Activated CD8-positive, alpha-beta memory T cell treated with anti-CD3 and anti-CD28 coated beads, Interleukin-2, amount 50 U/mL, for 1 hour (primary cell): ENCODE results near the gene GAGE10.
"Not testable (repeated sequence)": the region's sequence is repeated elsewhere in the genome, so short reads cannot be mapped to it uniquely, and the experiment has no call there.

ENCODE experiments used
- DNase-seq: peaks from one replicate; pipeline ENCODE4 v3.0.0-alpha.2; 2020; ENCODE audit errors: extremely low read depth

GAGE10 gene

DNA sequence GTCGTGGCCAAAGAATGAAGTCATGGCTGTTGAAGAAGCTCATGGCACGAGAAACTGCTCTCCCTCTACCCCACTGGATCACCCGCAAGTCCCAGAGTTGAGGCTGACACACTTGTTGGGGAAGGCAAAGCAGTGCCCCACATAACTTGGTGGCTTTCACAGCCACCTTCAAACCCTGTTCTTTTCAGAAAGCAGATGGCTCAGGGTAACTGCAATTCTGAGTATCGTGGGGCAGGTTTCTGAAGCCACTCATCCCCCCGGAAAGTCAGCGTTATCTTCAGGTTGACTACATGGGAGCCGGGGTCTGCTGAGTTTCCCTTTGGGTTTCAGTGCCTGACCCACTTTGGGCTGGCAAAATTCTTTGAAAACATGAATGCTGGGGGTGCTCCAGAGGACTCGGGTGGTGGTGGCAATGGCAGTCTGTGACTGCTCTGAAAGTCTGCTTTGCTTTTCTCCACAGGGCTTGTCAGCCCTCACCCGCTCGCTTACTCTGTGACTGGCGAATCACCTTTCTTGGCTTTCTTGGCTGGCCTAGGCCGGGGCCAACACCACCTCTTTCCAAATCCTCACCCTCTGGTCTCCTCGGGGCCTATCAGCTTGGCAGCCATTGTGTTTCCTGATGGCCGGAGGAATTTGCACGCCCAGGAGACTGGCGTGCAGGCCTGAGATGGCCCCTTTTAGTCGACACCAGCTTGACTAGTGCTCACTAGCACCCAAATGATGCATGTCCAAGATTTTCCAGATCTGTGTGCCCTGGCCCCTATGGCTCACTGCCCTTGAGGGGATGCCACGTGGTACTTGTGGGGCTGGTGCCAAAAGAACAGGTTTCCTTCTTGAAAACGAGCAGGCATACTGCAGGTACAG lies 26.5 kb upstream of the GAGE10 start:
- DNase-seq, result no peak

DNA sequence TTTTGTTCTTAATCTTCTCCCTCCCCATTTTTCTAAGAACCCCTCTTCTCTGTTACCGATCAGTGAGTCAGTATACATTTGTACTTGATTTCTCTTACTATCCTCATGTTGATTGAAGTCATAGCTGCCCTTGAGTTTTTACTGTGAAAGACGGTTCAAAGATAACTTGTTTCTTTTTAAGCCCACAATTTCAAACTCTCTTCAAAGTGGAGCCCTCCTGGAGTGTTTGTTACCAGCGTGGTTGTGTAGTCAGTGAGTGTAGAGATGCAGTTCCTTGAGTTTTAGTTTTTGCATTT lies 26.0 kb upstream of the GAGE10 start:
- DNase-seq, result no peak

DNA sequence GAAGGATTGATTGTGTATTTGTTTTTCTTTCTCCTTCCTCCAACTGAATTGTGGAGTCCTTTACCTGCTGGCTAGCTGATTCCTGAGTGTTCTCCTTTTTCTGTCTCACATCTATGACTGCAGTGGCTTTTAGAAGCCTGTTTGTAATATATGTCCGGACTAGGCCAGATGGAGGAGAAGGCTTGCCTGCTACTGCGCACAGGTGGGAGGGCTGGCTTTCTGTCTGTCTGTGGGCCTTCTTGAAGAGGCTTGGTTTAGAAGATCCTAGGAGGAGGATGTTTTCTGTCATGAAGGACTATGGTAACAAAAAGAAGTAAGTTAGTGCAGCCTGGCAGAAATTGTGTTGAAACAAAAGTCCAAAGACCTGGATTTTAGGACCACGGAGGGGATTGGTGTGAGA lies 25.4 kb upstream of the GAGE10 start:
- DNase-seq, result no peak

DNA sequence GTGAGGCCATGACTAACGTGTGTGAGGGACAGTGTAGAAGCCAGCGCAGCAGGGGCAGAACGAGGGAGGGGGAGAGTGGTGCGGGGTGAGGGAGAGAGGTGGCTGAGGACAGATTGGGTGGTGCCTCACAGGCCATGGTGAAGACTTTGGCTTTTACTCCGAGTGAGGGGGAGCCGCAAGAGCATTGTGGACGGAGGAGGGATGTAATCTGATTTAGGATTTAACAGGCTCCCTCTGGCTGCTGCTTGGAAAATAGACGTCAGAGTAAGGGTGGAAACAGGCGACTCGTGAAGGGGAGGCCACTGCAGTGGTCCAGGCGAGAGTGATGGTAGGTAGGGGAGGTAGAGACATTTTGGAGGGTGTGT lies 20.8 kb upstream of the GAGE10 start:
- no peak for DNase-seq

DNA sequence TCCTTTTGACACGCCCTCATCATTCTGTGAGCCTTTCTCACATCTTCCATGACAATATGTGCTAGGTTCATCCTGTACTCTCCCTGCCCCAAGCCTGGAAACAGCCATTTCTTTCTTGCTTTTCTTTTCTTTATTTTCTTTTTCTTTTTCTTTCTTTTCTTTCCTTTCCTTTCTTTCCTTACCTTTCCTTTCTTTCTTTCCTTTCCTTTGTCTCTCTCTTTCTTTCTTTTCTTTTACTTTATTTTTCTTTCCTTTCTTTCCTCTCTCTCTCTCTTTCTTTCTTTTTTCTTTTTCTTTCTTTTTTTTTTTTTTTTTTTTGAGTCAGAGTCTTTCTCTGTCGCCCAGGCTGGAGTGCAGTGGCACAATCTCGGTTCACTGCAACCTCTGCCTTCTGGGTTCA lies 19.2 kb upstream of the GAGE10 start:
- no peak for DNase-seq

DNA sequence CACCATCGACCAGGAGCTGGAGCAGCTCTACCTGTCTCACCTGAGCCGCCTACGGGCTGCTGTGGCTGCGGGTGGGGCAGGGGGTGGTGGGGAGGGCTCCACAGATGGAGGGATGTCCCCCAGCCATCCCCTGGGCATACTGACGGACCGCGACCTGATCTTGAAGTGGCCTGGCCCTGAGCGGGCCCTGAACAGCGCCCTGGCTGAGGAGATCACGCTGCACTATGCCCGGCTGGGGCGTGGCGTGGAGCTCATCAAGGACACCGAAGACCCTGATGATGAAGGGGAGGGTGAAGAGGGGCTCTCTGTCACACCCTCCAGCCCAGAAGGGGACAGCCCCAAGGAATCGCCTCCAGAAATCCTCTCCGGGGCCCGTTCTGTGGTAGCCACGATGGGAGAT lies 17.3 kb upstream of the GAGE10 start:
- DNase-seq, result no peak

DNA sequence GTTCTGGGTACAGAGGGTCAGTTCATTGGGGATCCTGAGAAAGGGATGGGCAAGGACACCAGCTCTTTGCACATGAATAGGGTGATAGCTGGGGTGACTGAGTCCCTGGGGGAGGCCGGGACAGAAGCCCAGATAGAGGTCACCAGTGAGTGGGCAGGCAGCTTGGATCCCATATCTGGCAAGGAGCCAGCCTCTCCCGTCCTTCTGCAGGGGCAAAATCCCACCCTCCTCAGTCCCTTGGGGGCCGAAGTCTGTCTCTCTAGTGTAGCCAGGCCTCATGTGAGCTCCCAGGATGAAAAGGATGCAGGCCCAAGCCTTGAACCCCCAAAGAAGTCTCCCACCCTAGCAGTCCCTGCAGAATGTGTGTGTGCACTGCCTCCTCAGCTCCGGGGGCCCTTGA lies 16.9 kb upstream of the GAGE10 start:
- DNase-seq, result no peak

DNA sequence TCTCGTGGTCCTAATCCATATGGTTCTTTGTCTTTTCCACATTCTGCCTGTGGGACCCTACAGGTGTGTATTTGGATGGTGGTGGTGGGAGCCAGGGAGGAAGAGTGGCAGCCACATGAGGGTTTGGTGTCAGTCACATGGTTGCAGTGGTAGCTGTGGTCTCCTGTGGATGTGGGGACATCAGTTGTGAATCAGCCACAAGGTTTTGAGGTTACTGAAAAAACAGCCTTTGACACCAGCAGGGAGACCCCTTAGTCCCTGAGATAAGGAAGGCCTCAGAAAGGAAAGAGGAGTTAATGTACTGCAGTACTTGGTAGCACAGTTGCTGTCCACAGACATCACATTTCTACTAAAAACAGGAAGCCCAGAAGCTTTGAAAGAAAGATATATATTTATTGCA lies 15.8 kb upstream of the GAGE10 start:
- DNase-seq, result no peak

DNA sequence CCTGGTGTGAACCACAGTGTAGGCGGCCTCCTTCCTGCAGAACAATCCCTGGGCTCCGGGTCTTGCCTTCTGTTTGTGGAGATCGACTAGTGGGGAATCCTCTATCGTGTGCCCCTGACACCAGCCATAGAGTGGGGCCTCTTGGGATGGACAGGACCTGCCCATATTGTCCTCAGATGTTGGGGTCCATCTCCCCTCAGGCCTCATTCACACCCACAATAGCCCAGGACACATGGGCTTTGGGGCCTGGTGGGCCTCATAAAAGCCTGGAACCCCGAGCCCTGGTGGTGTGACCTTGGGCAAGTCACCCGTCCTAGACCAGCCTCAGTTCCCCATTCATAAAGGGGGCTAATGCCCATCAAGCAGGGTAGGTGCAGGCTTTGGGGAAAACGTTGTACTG lies 13.2 kb upstream of the GAGE10 start:
- DNase-seq, result no peak

DNA sequence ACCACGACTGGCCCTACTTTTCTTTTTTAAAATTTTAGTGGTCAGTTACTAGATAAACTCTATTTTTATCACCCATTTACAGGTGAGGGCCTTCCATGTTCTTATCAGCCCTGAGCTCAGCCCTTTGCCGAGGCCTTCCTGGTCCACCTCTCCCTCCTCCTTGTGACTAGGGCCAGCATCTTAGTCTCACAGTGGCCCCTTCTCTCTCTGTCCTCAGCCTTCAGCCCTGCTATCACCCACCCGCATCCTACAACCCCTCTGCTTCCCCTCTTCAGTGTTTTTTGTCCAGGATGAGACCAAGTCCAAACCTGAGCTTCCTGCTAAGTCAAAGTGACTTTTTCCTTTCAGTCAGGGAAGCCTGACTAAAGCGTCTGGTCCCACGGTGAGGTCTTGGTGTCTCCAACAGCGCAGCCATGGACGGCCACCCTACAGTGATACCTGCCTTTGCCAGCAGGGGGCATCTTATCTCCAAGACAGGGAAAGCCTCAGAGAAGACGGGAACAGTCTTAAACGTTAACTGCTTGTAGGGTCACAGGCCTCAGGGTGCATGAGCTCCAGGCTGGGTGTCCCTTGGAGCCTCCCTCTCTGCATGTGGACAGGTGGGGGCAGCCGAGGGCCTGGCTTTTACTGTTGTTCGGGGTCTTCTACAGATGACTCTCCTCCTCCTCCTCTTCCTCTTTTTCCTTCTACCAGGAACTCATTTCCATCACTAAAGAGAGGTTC lies 11.7 kb upstream of the GAGE10 start:
- DNase-seq, result no peak

DNA sequence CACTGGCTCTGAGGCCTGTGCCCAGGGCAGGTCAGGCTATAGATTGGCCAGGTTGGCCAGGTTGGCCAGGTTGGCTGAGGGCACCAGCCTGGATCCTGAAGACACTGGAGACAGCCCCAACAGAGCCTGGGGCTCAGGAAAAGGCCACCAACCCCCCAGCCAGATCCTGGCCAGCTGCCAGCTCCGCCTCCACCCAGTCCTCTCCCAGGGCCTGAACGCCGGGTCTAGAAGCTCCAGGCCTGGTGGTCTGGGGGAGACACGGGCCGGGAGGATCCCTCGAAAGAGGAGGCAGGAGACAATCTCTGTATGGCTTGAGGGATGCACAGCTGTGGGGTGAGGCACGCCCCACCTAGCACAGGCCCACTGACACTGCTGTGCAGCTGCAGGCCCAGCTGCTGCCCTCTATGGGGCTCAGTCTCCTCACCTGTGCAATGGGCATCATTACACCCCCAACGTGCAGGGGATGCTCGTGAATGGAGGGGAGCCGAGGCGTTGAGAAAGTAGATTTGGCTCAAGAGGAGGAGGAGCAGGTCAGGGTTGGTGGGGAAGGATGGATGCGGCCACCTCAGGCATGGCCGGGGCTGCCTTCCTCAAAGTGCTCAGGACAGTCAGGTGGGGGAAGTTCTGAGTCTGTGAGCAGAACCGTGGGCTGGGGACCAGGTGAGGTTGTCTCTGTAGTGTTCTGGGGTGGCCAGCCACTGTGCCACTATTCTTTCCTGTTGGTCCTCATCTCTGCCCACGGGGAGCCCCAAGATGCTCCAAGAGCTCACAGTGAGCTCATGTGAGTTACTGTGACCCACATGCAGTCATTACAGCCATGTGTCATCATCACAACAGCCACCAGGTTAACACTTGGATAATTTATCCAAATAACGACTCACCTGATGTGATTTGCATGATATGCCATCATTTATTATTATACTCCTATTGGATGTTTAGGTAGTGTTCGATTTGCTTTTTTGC lies 10.8 kb upstream of the GAGE10 start:
- DNase-seq, result no peak

DNA sequence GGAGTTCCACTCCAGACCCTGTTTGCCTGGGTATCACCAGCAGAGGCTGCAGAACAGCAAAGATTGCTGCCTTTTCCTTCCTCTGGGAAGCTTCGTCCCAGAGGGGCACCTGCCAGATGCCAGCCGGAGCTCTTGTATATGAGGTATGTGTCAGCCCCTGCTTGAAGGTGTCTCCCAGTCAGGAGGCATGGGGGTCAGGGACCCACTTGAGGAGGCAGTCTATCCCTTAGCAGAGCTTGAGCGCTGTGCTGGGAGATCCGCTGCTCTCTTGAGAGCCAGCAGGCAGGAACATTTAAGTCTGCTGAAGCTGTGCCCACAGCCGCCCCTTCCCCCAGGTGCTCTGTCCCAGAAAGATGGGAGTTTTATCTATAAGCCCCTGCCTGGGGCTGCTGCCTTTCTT lies 4.2 kb upstream of the GAGE10 start:
- not testable (repeated sequence) for DNase-seq

DNA sequence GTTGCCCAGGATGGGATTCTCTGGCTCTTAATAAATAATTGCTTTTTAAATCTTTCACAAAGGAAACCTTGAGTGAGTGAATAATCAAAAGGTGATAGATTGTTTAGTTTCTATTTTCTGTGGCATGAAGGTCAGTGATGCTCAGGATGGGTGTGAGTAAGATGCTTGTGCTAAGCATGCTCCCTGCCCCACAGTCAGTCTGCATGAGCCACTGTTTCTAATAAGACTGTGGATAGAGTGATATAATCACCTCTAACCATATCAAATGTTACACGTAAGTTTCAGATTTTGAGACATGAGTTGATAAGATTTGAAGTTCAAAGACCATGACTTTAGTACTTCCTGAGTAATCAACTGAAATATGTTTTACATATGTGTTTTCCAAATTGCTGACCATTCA lies 2.7 kb upstream of the GAGE10 start:
- DNase-seq, result no peak

DNA sequence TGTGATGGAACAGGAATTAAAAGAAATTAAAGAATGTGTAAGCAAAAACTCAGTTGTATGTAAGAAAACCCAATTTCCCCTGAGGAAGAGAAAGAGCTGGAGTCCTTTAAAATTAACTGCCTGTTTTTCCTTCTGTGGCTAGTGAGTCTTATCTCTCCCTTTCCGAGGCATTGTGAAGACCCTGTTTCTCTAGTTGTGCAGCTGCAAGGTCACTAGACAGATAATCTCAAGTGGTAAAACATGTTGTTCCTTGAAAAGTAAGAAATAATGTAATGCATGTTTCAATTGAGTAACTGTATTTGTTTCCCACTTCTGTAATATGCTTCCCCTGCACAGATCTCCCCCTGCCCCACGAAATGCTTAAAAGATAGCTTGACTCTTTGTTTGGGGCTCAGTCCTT lies 4.3 kb downstream of the GAGE10 start:
- DNase-seq, result not testable (repeated sequence)

DNA sequence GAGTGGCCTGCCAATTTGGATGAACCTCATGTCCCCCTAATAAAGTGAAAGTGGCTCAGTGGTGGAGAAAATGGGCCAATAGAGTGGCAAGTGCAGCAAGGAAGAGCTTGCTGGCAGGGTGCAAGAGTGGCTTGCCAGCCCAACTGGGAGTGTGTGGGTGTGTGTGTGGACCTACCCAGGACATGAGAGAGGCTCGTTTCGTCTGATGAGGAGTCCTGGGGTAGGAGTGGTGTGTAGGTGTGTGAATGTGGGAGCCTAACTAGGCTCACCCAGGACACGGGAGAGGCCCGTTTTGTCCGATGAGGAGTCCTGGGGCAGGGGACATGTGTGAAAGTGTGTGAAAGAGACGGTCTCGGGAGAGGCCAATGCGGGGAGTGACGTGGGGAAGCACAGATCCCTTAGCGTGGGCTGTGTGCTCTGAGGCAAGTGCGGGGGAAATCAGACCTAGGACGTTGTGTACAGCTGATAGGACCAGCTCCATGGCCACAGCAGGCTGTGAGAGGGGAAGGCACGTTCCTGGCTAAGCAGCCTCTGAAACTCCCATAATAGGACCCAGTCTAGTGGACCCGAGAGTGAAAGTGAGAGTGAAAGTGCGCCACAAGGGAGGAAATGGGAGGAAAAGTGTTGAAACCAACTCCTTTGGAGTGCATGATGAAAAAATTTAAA lies 5.3 kb downstream of the GAGE10 start:
- DNase-seq, result no peak

DNA sequence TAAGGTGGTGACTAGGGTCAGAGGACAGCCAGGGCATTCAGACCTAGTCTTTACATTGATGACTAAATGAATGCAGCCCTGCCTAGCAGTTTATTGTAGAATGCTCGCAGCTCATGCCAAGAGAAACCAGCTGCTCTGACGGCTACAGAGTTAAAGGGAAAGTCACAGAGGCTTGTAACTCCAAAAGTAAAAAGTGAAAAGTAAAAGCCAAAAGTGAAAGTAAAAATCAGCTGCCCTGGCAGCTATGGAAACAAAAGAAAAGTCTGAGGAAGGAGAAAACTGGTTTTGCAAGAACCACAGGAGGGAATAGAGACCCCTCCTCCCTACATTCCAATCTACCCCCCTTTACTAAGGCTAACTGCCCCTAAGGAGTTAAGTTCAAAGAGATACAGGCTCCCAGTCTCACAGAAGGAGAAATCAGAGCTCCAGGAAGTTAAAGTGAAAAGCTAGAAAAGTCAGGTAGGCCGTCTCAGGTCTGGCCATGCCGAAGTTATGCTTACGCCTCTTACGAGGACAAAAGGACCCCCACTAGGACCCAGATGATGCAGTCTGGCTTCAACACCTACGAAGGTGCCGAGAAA lies 6.0 kb downstream of the GAGE10 start:
- no peak for DNase-seq

DNA sequence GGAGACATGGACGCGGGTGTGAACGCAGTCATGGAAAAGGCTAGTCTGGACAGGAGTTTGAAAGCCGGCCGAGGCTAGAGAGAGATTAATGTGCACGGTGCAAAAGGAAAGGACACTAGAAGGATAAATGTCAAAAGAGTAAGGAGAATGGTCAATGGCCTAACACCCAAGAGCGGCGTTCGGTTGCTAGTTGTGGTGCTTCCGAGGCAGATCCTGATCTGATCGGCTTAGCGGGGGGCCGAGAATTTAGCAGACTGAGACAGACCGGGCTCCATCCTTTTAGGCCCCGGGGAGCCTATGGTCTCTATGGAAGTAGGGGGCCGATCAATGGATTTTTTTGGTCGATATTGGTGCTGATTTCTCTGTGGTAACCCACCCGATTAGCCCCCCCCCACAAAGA lies 6.9 kb downstream of the GAGE10 start:
- DNase-seq, result no peak

DNA sequence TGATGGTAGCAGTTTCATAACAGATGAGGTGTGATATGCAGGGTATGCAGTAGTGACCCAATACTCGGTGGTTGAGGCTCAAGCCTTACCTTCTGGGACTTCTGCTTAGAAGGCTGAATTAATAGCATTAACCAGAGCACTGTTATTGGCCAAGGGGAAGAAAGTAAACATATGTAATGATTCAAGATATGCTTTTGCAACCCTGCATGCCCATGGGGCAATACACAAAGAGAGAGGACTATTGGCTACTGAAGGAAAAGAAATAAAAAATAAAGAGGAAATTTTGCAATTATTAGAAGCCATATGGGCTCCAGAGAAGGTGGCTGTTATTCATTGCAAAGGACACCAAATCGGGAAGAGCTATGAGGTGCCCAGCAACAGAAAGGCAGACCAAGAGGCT lies 8.7 kb downstream of the GAGE10 start:
- DNase-seq, result no peak

DNA sequence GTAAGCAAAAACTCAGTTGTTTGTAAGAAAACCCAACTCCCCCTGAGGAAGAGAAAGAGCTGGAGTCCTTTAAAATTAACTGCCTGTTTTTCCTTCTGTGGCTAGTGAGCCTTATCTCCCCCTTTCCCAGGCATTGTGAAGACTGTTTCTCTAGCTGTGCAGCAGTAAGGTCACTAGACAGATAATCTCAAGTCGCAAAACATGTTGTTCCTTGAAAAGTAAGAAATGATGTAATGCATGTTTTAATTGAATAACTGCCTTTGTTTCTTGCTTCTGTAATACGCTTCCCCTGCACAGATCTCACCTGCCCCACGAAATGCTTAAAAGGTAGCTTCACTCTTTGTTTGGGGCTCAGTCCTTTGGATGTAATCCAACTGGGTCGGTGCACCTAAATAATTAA lies 12.6 kb downstream of the GAGE10 start:
- no peak for DNase-seq

DNA sequence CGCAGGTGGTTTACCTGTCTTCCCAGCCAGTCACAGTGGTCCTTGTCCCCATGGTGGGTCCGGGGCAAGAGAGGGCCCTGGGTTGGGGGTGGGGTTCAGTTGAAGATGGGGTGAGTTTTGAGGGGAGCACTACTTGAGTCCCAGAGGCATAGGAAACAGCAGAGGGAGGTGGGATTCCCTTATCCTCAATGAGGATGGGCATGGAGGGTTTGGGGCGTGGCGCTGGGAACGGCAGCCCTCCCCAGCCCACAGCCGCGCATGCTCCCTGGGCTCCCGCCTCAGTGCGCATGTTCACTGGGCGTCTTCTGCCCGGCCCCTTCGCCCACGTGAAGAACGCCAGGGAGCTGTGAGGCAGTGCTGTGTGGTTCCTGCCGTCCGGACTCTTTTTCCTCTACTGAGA lies 18.3 kb downstream of the GAGE10 start, which contains the start of gene GAGE12J:
Gene GAGE12J (plus strand): TSS at position 301 of the 400 bp plus-strand sequence. CDS start 1,157 bp downstream, outside the sequence.
- DNase-seq, result not testable (repeated sequence)

DNA sequence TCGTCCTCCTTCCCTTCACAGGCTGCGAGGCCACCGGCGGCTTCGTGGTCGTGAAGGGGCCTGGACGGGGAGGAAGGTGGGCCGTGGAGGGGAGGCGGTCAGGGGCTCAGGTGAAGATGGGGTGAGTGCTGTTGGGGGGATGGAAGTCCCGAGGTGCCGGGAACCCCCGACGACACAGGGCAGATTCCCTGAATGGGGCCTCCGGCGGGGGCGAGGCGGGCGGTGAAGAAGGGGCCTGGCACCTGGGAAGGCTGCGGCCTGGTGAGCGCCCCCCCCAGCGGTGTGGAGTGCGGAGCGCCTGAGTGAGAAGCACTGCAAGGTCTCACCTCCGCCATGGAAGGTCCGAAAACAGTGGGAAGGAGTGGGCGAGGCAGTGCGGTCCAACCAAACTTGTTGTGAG lies 18.8 kb downstream of the GAGE10 start:
- not testable (repeated sequence) for DNase-seq
